GM12878 (cell line): ENCODE results near the gene KLF6.

Experiments
- CREB1 ChIP-seq: IDR thresholded peaks from 2 replicates; pipeline ENCODE4 v1.6.1; 2012; ENCODE audit warnings: low read depth, mild to moderate bottlenecking, inconsistent platforms
- FOXM1 ChIP-seq: IDR thresholded peaks from 2 replicates; pipeline ENCODE4 v1.6.1; 2012; ENCODE audit warnings: low read depth, mild to moderate bottlenecking, inconsistent platforms, low read length, moderate library complexity
- MXI1 ChIP-seq: fragments of 150-350 bp; IDR thresholded peaks from 2 replicates; pipeline ENCODE4 v1.6.1; 2011; ENCODE audit warnings: low read depth, mild to moderate bottlenecking, inconsistent platforms, low read length, improper control_type of control experiment
- NFYA ChIP-seq: IDR thresholded peaks from 2 replicates; pipeline ENCODE4 v1.6.1; 2011; ENCODE audit warnings: low read depth, mild to moderate bottlenecking, low read length, improper control_type of control experiment, borderline replicate concordance
- POLR2AphosphoS5 ChIP-seq: IDR thresholded peaks from 2 replicates; pipeline ENCODE4 v1.6.1; 2011; ENCODE audit warnings: mild to moderate bottlenecking, low read length, inconsistent platforms
- SKIL ChIP-seq: fragments of 450-650 bp; IDR thresholded peaks from 2 replicates; pipeline ENCODE4 v1.6.1; 2017; ENCODE audit warnings: mild to moderate bottlenecking, low read depth, inconsistent platforms; ENCODE audit not compliant: poor library complexity, severe bottlenecking
- SPI1 ChIP-seq: IDR thresholded peaks from 2 replicates; pipeline ENCODE4 v1.6.1; 2011; ENCODE audit warnings: low read depth, mild to moderate bottlenecking, low read length, moderate library complexity, borderline replicate concordance; ENCODE audit not compliant: insufficient read depth
- STAT3 ChIP-seq: IDR thresholded peaks from 2 replicates; pipeline ENCODE4 v1.6.1; 2011; ENCODE audit warnings: low read depth, low read length, improper control_type of control experiment
- TCF3 ChIP-seq: IDR thresholded peaks from 2 replicates; pipeline ENCODE4 v1.6.1; 2012; ENCODE audit warnings: low read depth, mild to moderate bottlenecking, low read length, borderline replicate concordance; ENCODE audit not compliant: insufficient read depth
- TF ChIP-seq, protein P1 (sequence below): fragments of 450-650 bp; IDR thresholded peaks from 2 replicates; pipeline ENCODE4 v1.6.1; 2014; ENCODE audit warnings: mild to moderate bottlenecking
- TF ChIP-seq, protein P2 (sequence below): IDR thresholded peaks from 2 replicates; pipeline ENCODE4 v1.6.1; 2011; ENCODE audit warnings: low read depth, low read length, improper control_type of control experiment, borderline replicate concordance
- TF ChIP-seq, protein P3 (sequence below), 3 experiments: IDR thresholded peaks in 2 of 3; conservative IDR thresholded peaks in 1 of 3; 2 replicates each; pipeline ENCODE4 v1.5.1; 2011; ENCODE audit warnings: low read depth in 3 of 3, low read length in 3 of 3, mild to moderate bottlenecking in 3 of 3, control low read depth in 2 of 3, moderate library complexity in 2 of 3, inconsistent platforms in 1 of 3, mixed read lengths in 1 of 3; ENCODE audit not compliant: control insufficient read depth in 2 of 3, insufficient read depth in 1 of 3; ENCODE audit errors: extremely low read depth in 1 of 3
- TF ChIP-seq, protein P4 (sequence below): IDR thresholded peaks from 2 replicates; pipeline ENCODE4 v1.6.1; 2011; ENCODE audit warnings: mild to moderate bottlenecking, low read depth, low read length, moderate library complexity; ENCODE audit not compliant: insufficient replicate concordance

- no peak for TF ChIP-seq FOXM1
- TF ChIP-seq, protein P1, sequence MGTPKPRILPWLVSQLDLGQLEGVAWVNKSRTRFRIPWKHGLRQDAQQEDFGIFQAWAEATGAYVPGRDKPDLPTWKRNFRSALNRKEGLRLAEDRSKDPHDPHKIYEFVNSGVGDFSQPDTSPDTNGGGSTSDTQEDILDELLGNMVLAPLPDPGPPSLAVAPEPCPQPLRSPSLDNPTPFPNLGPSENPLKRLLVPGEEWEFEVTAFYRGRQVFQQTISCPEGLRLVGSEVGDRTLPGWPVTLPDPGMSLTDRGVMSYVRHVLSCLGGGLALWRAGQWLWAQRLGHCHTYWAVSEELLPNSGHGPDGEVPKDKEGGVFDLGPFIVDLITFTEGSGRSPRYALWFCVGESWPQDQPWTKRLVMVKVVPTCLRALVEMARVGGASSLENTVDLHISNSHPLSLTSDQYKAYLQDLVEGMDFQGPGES, result no peak
- no peak for TF ChIP-seq SPI1
- TF ChIP-seq NFYA, result no peak
- TF ChIP-seq, protein P2, sequence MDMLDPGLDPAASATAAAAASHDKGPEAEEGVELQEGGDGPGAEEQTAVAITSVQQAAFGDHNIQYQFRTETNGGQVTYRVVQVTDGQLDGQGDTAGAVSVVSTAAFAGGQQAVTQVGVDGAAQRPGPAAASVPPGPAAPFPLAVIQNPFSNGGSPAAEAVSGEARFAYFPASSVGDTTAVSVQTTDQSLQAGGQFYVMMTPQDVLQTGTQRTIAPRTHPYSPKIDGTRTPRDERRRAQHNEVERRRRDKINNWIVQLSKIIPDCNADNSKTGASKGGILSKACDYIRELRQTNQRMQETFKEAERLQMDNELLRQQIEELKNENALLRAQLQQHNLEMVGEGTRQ, result no peak
- TF ChIP-seq, protein P3, sequence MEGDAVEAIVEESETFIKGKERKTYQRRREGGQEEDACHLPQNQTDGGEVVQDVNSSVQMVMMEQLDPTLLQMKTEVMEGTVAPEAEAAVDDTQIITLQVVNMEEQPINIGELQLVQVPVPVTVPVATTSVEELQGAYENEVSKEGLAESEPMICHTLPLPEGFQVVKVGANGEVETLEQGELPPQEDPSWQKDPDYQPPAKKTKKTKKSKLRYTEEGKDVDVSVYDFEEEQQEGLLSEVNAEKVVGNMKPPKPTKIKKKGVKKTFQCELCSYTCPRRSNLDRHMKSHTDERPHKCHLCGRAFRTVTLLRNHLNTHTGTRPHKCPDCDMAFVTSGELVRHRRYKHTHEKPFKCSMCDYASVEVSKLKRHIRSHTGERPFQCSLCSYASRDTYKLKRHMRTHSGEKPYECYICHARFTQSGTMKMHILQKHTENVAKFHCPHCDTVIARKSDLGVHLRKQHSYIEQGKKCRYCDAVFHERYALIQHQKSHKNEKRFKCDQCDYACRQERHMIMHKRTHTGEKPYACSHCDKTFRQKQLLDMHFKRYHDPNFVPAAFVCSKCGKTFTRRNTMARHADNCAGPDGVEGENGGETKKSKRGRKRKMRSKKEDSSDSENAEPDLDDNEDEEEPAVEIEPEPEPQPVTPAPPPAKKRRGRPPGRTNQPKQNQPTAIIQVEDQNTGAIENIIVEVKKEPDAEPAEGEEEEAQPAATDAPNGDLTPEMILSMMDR (IDR thresholded peaks at IDR 0.05 in 2 of 3, conservative IDR thresholded peaks at IDR 0.05 in 1 of 3; ENCODE audit: control insufficient read depth in 2 of 3, extremely low read depth in 1 of 3, insufficient read depth in 1 of 3, low read depth in 3 of 3, low read length in 3 of 3), result no peak
- TF ChIP-seq SKIL, result no peak
- no peak for TF ChIP-seq CREB1
- TF ChIP-seq, protein P4, sequence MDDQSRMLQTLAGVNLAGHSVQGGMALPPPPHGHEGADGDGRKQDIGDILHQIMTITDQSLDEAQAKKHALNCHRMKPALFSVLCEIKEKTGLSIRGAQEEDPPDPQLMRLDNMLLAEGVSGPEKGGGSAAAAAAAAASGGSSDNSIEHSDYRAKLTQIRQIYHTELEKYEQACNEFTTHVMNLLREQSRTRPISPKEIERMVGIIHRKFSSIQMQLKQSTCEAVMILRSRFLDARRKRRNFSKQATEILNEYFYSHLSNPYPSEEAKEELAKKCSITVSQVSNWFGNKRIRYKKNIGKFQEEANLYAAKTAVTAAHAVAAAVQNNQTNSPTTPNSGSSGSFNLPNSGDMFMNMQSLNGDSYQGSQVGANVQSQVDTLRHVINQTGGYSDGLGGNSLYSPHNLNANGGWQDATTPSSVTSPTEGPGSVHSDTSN, result no peak
- no peak for TF ChIP-seq MXI1
- TF ChIP-seq STAT3, result no peak
- no peak for TF ChIP-seq POLR2AphosphoS5
- no peak for TF ChIP-seq TCF3
These were observed 27.8 kb downstream of the KLF6 start for GRCh38 chr10:3757250-3757637.
